RPMI7951 (cell line): ENCODE measurements around the gene TCF20. TPM values are rescaled to one million over a fixed set of nuclear protein-coding genes. Genes with fewer than 3 reads are reported as not detected.
A peak's percentile ranks its signal among the peaks of the same experiment; 100 is the strongest.

ENCODE experiments used
- DNase-seq: peaks from one replicate; pipeline ENCODE4 v3.0.0-alpha.2; 2012; ENCODE audit warnings: low read depth
- total RNA-seq: library from RNA; depleted of rRNA; stranded (reverse); fragments of >200 nt; shearing (Covaris generic); gene quantifications from 2 replicates; pipeline ENCODE4 v1.2.3, GENCODE V29; 2014

Gene TCF20
- total RNA-seq, 1 experiment from 2014 or later, result 12.5 TPM

- DNase-seq, result no peak
Measured at GRCh38 chr22:42300259-42301076, 30.0 kb upstream of the TCF20 start.

- no peak for DNase-seq
Measured at GRCh38 chr22:42299586-42300258, 29.3 kb upstream of the TCF20 start.

DNA sequence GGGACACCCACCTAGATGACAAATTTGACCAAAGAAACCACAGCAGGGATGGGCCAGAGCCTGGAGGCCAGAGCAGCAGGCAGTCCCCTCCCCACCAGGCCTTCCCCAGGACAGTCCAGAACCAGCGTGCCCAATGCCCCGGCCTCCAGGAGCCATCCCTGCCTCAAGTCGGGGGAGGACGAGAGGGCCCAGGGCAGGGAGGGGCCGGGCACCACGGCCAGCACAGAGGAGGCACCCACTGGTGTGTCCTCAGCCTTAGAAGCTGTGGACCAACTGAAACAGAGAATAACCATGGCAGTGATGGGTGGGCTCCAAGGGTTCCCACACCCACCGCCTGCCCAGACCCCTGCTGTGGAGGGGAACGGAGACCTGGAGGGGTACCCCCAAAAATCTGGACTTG lies 28.3 kb upstream of the TCF20 start:
- DNase-seq, result no peak

DNA sequence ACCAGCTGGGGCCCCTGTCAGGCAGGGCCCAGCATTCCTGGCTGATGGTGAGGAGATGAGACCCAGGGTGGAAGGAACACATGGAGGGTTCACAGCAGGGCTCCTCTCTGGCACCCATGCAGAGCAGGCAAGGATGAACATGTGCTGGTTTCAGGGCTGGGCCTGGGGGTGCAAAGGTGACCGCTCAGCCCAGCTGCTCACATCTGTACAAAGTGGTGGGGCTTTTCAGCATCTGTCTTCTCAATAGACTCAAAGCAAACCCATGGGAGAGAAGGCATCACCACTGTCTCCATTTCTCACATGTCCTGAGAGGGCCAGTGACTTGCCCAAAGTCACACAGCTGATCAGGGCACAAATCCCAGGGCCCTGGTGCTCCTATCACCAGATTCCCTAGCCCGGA lies 27.3 kb upstream of the TCF20 start:
- DNase-seq, result no peak

GRCh38 chr22:42296883-42297282 lies 26.4 kb upstream of the TCF20 start:
- DNase-seq, result no peak

DNA sequence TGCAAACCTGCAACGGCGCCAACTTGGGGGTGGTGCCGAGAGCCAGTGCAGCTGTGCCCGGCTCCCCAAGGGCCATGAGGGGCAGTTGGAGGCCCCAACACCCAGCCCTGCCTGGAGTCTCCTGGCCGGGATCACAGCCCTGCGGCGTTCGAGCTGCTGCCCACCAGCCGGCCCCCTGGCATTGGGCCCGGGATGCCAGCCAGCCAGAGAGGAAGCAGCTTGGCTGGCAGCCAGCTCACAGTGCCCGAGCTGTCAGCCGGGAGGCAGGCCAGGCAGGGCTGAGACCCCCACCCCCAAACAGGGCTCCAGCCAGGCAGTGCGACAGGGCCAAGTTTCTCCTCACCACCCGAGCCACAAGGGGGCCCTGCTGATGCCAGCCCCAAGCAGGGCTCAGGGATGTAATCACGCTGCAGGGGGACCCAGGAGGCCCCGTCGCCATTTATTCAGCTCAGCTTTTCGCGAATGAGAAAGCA lies 26.0 kb upstream of the TCF20 start:
- DNase-seq, result no peak

GRCh38 chr22:42294034-42294985 lies 23.9 kb upstream of the TCF20 start:
- DNase-seq, result peak; percentile 32

- no peak for DNase-seq
Measured at GRCh38 chr22:42292732-42293520, 22.5 kb upstream of the TCF20 start.

DNA sequence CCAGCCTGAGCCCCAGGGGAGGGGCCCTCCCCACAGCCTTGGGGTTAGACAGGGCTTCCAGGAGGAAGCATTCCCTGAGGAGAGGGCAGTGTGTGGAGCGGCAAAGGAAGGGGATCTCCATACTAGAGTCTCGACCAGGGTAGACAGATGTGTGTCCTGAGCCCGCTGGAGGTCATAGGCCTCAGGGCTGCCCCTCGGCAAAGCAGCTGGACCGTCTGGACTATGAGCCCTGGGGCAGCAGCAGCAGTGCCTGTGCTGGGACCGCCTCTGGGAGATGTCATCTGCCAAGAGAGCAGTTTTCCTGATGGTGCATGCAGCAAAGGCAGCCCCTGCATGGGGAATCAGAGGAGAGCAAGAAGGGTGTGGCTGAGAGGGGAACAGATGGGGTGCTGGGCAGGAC lies 20.8 kb upstream of the TCF20 start:
- DNase-seq, result no peak

- no peak for DNase-seq
Measured at GRCh38 chr22:42289671-42290541, 19.5 kb upstream of the TCF20 start.

GRCh38 chr22:42288791-42289190 lies 18.3 kb upstream of the TCF20 start:
- DNase-seq, result no peak

DNA sequence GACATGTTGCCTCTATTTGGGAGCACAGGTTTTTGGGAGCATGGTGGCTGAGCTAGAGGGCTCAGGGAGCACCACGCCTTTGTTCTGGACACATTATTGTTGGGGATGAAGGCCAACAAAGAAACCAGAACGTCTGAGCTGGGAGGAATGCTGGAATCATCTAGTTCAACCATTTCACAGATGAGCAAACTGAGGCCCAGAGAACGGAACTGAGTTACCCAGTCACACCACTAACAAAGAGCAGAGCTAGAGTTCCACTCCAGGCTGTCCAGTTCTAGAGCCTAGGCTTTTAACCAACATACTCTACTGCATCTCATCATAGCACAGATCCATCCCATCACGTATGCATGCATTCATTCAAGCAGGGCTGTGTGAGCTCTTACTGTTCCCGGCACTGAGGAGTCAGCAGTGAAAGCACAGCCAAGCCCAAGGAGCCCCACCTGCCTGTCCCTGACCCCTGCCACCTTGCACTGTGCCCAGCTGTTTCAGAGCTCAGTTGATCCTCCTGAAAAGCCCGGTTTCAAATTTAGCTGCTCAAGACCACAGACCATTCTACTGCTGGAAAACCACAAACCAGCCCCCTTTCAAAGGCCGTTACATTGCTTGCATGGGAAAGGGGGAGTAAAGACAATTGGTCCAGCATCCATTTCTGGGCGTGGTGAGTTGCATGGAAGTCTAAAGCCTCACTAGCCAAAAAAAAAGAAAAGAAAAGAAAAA lies 16.9 kb upstream of the TCF20 start:
- no peak for DNase-seq

DNA sequence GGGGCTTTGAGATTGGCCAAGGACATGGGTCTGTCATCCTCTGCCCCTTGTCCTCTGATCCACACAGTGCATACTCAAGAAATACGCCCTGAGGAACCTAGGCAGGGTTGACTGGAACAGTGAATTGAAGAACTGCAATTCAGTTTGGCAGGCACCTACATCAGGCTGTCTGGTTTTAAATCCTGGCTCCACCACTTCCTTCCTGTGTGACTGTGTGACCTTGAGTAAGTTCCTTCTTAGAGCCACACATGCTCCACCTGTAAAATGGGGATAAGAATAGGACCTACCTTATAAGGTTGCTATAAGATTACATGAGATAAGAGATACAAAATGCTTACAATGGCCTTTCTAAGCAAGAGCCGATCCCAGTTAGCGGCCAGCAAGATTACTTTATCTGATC lies 15.8 kb upstream of the TCF20 start:
- no peak for DNase-seq

DNA sequence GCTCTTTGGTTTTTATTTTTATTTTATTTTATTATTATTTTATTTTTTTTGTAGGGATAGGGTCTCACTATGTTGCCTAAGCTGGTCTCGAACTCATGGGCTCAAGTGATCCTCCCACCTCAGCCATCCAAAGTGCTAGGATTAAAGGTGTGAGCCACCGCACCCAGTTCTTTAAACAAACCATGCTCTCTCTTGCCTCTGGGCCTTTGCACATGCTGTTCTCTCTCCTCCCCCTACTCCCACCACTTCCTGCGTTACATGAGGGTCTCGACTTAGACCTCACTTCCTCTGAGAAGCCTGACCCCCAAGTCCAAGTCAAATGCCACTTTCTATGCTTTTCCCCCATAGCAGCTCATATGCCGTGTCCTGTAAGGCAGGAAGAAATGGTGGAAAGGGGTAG lies 15.2 kb upstream of the TCF20 start:
- DNase-seq, result no peak

- DNase-seq, result no peak
Measured at GRCh38 chr22:42284643-42285181, 14.3 kb upstream of the TCF20 start.

DNA sequence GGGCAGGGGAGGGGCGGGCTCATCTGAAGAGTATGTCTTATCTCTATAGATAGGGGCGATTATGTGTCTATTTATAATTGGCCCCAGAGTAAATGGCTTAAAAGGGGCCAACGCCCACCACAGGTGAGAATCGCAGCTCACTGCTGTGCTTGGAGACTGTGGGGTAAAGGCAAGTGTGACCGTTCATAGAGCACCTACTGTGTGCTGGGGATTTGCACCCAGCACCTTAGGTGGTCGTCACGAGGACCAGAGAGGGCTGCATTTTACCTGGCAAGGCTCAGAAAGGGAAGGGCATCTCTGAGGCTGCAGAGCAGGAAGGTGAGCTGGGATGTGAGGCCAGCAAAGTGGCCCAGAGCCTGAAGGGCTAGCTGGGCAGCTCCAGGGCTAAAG lies 13.7 kb upstream of the TCF20 start:
- DNase-seq, result no peak

GRCh38 chr22:42283278-42284201 lies 13.1 kb upstream of the TCF20 start:
- no peak for DNase-seq

GRCh38 chr22:42282943-42283277 lies 12.5 kb upstream of the TCF20 start:
- no peak for DNase-seq
